ENCODE data around the gene PCLO. TPM values are rescaled to one million over a fixed set of nuclear protein-coding genes. Genes with fewer than 3 reads are reported as not detected.

The PCLO gene
- total and polyA plus RNA-seq, 2 of the 8 experiments (the other 6 are each of a cell fraction or from before 2014, with no cell fraction given) = 1.5 to 3.2 TPM

DNA sequence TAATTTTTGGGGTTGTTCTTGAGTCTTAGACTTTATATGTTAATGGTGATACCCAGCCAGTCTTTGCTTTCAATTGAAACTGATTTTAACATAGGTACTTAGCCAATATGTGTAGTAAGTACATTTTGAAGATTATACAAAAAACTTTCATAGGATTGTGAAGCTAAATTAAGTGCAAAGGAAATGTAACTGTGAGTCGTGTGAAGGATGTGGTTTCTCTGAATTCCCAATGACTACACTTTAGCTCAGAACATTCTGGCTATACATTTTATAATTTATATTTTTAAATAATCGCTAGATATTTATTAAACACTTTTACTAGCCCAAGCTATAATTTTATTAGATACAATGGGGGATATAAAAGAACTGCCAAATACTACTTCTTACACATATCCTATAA lies 359.3 kb downstream of the PCLO start:
- Histone ChIP-seq H2BK120ac (replicated peaks; ENCODE audit: low read depth, low read length) (no peak overlapping the region), H3K4ac (replicated peaks; ENCODE audit: insufficient read length, low read depth, low read length) (no peak overlapping the region), H4K20me1 (replicated peaks in 1 of 2; ENCODE audit: control insufficient read depth in 1 of 2, insufficient read depth in 2 of 2, low read length in 2 of 2) (no peaks in the 10 kb centered on the region), H3K23ac (ENCODE audit: insufficient read length) (no peak overlapping the region), H2AFZ (ENCODE audit: low read length) (no peak overlapping the region), H3K36me3 (ENCODE audit: control insufficient read depth in 2 of 4, insufficient read depth in 4 of 4, low read length in 3 of 4) (no peaks in the 10 kb centered on the region), H2BK5ac (ENCODE audit: low read depth, low read length) (no peak overlapping the region), H3K4me1 (replicated peaks in 1 of 4; ENCODE audit: control insufficient read depth in 3 of 4, insufficient read depth in 4 of 4, low read length in 3 of 4) (peaks cover 0 to 3% (median 3%) of the 10 kb centered on the region in 4 experiments; a peak in 3 of 7 replicates), H2BK12ac (ENCODE audit: low read depth, low read length) (no peak overlapping the region), H4K5ac (ENCODE audit: insufficient read length, low read depth, low read length) (no peak overlapping the region), H3K27ac (ENCODE audit: low read depth, low read length) (no peak overlapping the region), H2AK5ac (ENCODE audit: low read depth, low read length) (no peak overlapping the region), H3K79me1 (ENCODE audit: low read depth, low read length) (no peaks in the 10 kb centered on the region), H4K91ac (replicated peaks; ENCODE audit: insufficient read length, low read length) (no peak overlapping the region), H3K9ac (replicated peaks in 1 of 4; ENCODE audit: extremely low read depth in 1 of 4, low read depth in 3 of 4, low read length in 3 of 4) (no peak overlapping the region), H2BK15ac (ENCODE audit: low read length) (no peak overlapping the region), H2BK20ac (ENCODE audit: low read length) (no peak overlapping the region), H3K9me3 (ENCODE audit: insufficient read depth in 2 of 2, low read depth in 1 of 2, low read length in 1 of 2) (no peaks in the 10 kb centered on the region), H3K27me3 (replicated peaks in 1 of 4; ENCODE audit: control insufficient read depth in 3 of 4, extremely low read depth in 1 of 4, insufficient read depth in 3 of 4, low read length in 3 of 4) (no peaks in the 10 kb centered on the region), H3K18ac (ENCODE audit: extremely low read depth, low read length) (no peak overlapping the region), H3K79me2 (ENCODE audit: control insufficient read depth in 1 of 2, insufficient read depth in 2 of 2, low read length in 2 of 2) (no peaks in the 10 kb centered on the region), H3K14ac (ENCODE audit: insufficient read length) (no peak overlapping the region), H3K4me2 (ENCODE audit: insufficient read depth in 1 of 2, low read depth in 2 of 2, low read length in 2 of 2) (no peak overlapping the region), H4K8ac (ENCODE audit: extremely low read depth, insufficient read depth, low read length) (no peak overlapping the region), H3K4me3 (ENCODE audit: extremely low read depth in 1 of 4, insufficient read depth in 2 of 4, low read depth in 3 of 4, low read length in 4 of 4) (no peak overlapping the region), H3K23me2 (ENCODE audit: low read depth, low read length) (no peaks in the 10 kb centered on the region), H3K56ac (replicated peaks; ENCODE audit: insufficient read length, low read depth, low read length) (no peak overlapping the region)
- ChIA-PET POLR2A (ENCODE audit: partially characterized antibody) (no interaction called here), CTCF (ENCODE audit: partially characterized antibody) (no interaction called here)
- TF ChIP-seq KDM1A (IDR thresholded peaks at IDR 0.05; ENCODE audit: borderline replicate concordance, low read length) (no peak), CHD2 (IDR thresholded peaks at IDR 0.05; ENCODE audit: low read length) (no peak), MAFK (IDR thresholded peaks at IDR 0.05; ENCODE audit: low read depth, low read length) (no peak), PHF8 (conservative IDR thresholded peaks at IDR 0.05; ENCODE audit: low read depth, low read length) (no peak), HDAC2 (IDR thresholded peaks at IDR 0.05; ENCODE audit: borderline replicate concordance in 1 of 2, low read depth in 2 of 2, low read length in 2 of 2) (no peak), TCF12 (IDR thresholded peaks at IDR 0.05; ENCODE audit: low read depth, low read length) (no peak), ZNF274 (IDR thresholded peaks at IDR 0.05; ENCODE audit: borderline replicate concordance, extremely low read depth, low read length) (no peak), ASH2L (IDR thresholded peaks at IDR 0.05; ENCODE audit: low read length) (no peak), SRF (IDR thresholded peaks at IDR 0.05; ENCODE audit: low read depth, low read length) (no peak), EZH2 (IDR thresholded peaks at IDR 0.05; ENCODE audit: low read depth, low read length, severe bottlenecking) (no peak), CBX5 (IDR thresholded peaks at IDR 0.05; ENCODE audit: low read depth, low read length) (no peak), JUND (IDR thresholded peaks at IDR 0.05; ENCODE audit: low read length) (no peak)
- WGBS, 2 experiments (ENCODE audit: extremely low coverage in 1 of 2, insufficient coverage in 1 of 2, insufficient read length in 1 of 2, insufficient replicate concordance in 2 of 2, low coverage in 1 of 2, low lambda C conversion rate in 2 of 2, missing lambda C conversion rate in 1 of 2) = 84% methylated on average over 2 of the region's 2 CpGs; no CpG with 5 or more reads in 1 of the 2 experiments
- FAIRE-seq = no peak
- DNase-seq (ENCODE audit: low read depth in 1 of 2, low spot score in 2 of 2) = no peak
